DOHH2 (cell line): ENCODE results near the gene MGLL.

Experiments used
- H3F3A ChIP-seq: fragments of 200-600 bp; sonication (generic), shearing (Covaris generic); 2 replicates; pipeline ENCODE4 v1.6.0; 2016; ENCODE audit warnings: antibody characterized with exemption, mild to moderate bottlenecking; ENCODE audit not compliant: control insufficient read depth, insufficient read depth
- H3K27ac ChIP-seq: fragments of 200-600 bp; sonication (generic); 2 replicates; pipeline ENCODE4 v1.5.1; 2014; ENCODE audit warnings: low read depth, mild to moderate bottlenecking, low read length, moderate library complexity
- H3K27me3 ChIP-seq: fragments of 200-600 bp; sonication (generic); 2 replicates; pipeline ENCODE4 v1.6.1; 2014; ENCODE audit warnings: mild to moderate bottlenecking, low read length, mixed read lengths; ENCODE audit not compliant: control insufficient read depth
- H3K36me3 ChIP-seq: fragments of 200-600 bp; sonication (generic); 2 replicates; pipeline ENCODE4 v1.6.1; 2014; ENCODE audit warnings: mild to moderate bottlenecking, low read length, moderate library complexity, mixed read lengths; ENCODE audit not compliant: control insufficient read depth
- H3K4me1 ChIP-seq: fragments of 200-600 bp; sonication (generic); 2 replicates; pipeline ENCODE4 v1.6.1; 2014; ENCODE audit warnings: mild to moderate bottlenecking, low read length, mixed read lengths; ENCODE audit not compliant: control insufficient read depth
- H3K4me2 ChIP-seq: fragments of 200-600 bp; sonication (generic); 2 replicates; pipeline ENCODE4 v1.6.0; 2014; ENCODE audit warnings: mild to moderate bottlenecking, low read length, moderate library complexity
- H3K4me3 ChIP-seq: fragments of 200-600 bp; sonication (generic); 2 replicates; pipeline ENCODE4 v1.5.1; 2014; ENCODE audit warnings: mild to moderate bottlenecking, low read length, mixed read lengths
- H3K79me2 ChIP-seq: fragments of 200-600 bp; sonication (generic); 2 replicates; pipeline ENCODE4 v1.6.1; 2014; ENCODE audit warnings: mild to moderate bottlenecking, low read length, mixed read lengths; ENCODE audit not compliant: control insufficient read depth
- H3K9me2 ChIP-seq: fragments of 200-600 bp; sonication (generic); replicated peaks from 2 replicates; pipeline ENCODE4 v1.6.1; 2014; ENCODE audit warnings: mild to moderate bottlenecking, low read length, mixed read lengths; ENCODE audit not compliant: control insufficient read depth
- H3K9me3 ChIP-seq: fragments of 200-600 bp; sonication (generic); 2 replicates; pipeline ENCODE4 v1.6.1; 2014; ENCODE audit warnings: antibody characterized with exemption, low read length, mixed read lengths; ENCODE audit not compliant: control insufficient read depth, insufficient read depth
- H4K20me1 ChIP-seq: fragments of 200-600 bp; sonication (generic); 2 replicates; pipeline ENCODE4 v1.6.0; 2014; ENCODE audit warnings: low read depth, mild to moderate bottlenecking, antibody characterized with exemption, low read length, moderate library complexity; ENCODE audit not compliant: control insufficient read depth, insufficient read depth
- CTCF ChIP-seq: fragments of 200-600 bp; sonication (generic); IDR thresholded peaks from one replicate; pipeline ENCODE4 v1.5.1; 2014; ENCODE audit warnings: antibody characterized with exemption, mild to moderate bottlenecking, low read depth, low read length; ENCODE audit not compliant: poor library complexity, severe bottlenecking
- EZH2phosphoT487 ChIP-seq: fragments of 200-600 bp; sonication (generic); IDR thresholded peaks from 2 replicates; pipeline ENCODE4 v1.6.1; 2017; ENCODE audit warnings: borderline replicate concordance, mild to moderate bottlenecking, antibody characterized with exemption, low read length, moderate library complexity, mixed read lengths

The MGLL gene

GRCh38 chr3:127751782-127752181 is 70.5 kb downstream of the MGLL start:
- Histone ChIP-seq H3K9me2 (no peaks in the 10 kb centered on the region), H3K27me3 (peaks cover 49% of the 10 kb centered on the region), H3K9me3 (no peaks in the 10 kb centered on the region), H3K36me3 (no peaks in the 10 kb centered on the region), H3F3A (no peaks in the 10 kb centered on the region), H3K27ac (no peak overlapping the region), H3K4me3 (no peak overlapping the region), H3K4me1 (peaks cover 13% of the 10 kb centered on the region), H3K79me2 (no peaks in the 10 kb centered on the region), H3K4me2 (no peak overlapping the region), H4K20me1 (no peaks in the 10 kb centered on the region)
- TF ChIP-seq CTCF (no peak), EZH2phosphoT487 (no peak)

GRCh38 chr3:127751163-127751621 is 71.1 kb downstream of the MGLL start:
- peaks cover 13% of the 10 kb centered on the region for H3K4me1 ChIP-seq
- H3K27me3 ChIP-seq: peaks cover 49% of the 10 kb centered on the region
- H3F3A ChIP-seq: no peaks in the 10 kb centered on the region
- H3K9me2 ChIP-seq: no peaks in the 10 kb centered on the region
- no peaks in the 10 kb centered on the region for H3K36me3 ChIP-seq
- H3K4me2 ChIP-seq: no peak overlapping the region
- H3K79me2 ChIP-seq: no peaks in the 10 kb centered on the region
- H3K27ac ChIP-seq: no peak overlapping the region
- TF ChIP-seq CTCF: no peak
- no peak for TF ChIP-seq EZH2phosphoT487
- H4K20me1 ChIP-seq: no peaks in the 10 kb centered on the region
- H3K9me3 ChIP-seq: no peaks in the 10 kb centered on the region
- no peak overlapping the region for H3K4me3 ChIP-seq

GRCh38 chr3:127750226-127751031 is 71.9 kb downstream of the MGLL start:
- no peaks in the 10 kb centered on the region for H4K20me1 ChIP-seq
- no peak overlapping the region for H3K27ac ChIP-seq
- H3K9me2 ChIP-seq: no peaks in the 10 kb centered on the region
- H3F3A ChIP-seq: no peaks in the 10 kb centered on the region
- H3K9me3 ChIP-seq: no peaks in the 10 kb centered on the region
- H3K4me1 ChIP-seq: peaks cover 13% of the 10 kb centered on the region
- no peaks in the 10 kb centered on the region for H3K36me3 ChIP-seq
- H3K4me2 ChIP-seq: peak overlapping the region; percentile 14; the same call in 1 of the 2 replicates
- no peaks in the 10 kb centered on the region for H3K79me2 ChIP-seq
- peaks cover 43% of the 10 kb centered on the region for H3K27me3 ChIP-seq
- no peak overlapping the region for H3K4me3 ChIP-seq
- no peak for TF ChIP-seq EZH2phosphoT487
- TF ChIP-seq CTCF: no peak
